ENCODE measurements around the gene USH2A.

USH2A gene

GRCh38 chr1:216437603-216438002 is 14.4 kb upstream of the USH2A start:
- H3K9me3 Mint-ChIP-seq = no peaks in the 10 kb centered on the region
- no peak overlapping the region for H3K27ac Mint-ChIP-seq
- no peaks in the 10 kb centered on the region for H3K27me3 Mint-ChIP-seq (ENCODE audit: low read depth)
- no peak for DNase-seq (ENCODE audit: low spot score)
- H3K4me3 Mint-ChIP-seq = no peak overlapping the region
- no peaks in the 10 kb centered on the region for H3K4me1 Mint-ChIP-seq (ENCODE audit: low read depth)
- no peaks in the 10 kb centered on the region for H3K36me3 Mint-ChIP-seq (ENCODE audit: low read depth)

- Mint-ChIP-seq H3K4me1 (ENCODE audit: low read depth) (no peaks in the 10 kb centered on the region), H3K27ac (no peak overlapping the region), H3K36me3 (ENCODE audit: low read depth) (no peaks in the 10 kb centered on the region), H3K4me3 (no peak overlapping the region), H3K27me3 (ENCODE audit: low read depth) (no peaks in the 10 kb centered on the region), H3K9me3 (no peaks in the 10 kb centered on the region)
- no peak for DNase-seq (ENCODE audit: low spot score)
Observed at GRCh38 chr1:216434232-216434631, 11.0 kb upstream of the USH2A start.

GRCh38 chr1:216433175-216433574 is 9.9 kb upstream of the USH2A start:
- DNase-seq (ENCODE audit: low spot score) = no peak
- no peaks in the 10 kb centered on the region for H3K9me3 Mint-ChIP-seq
- no peaks in the 10 kb centered on the region for H3K36me3 Mint-ChIP-seq (ENCODE audit: low read depth)
- H3K27ac Mint-ChIP-seq = no peak overlapping the region
- H3K4me1 Mint-ChIP-seq (ENCODE audit: low read depth) = no peaks in the 10 kb centered on the region
- H3K27me3 Mint-ChIP-seq (ENCODE audit: low read depth) = no peaks in the 10 kb centered on the region
- H3K4me3 Mint-ChIP-seq = no peak overlapping the region

GRCh38 chr1:216430744-216431143 is 7.5 kb upstream of the USH2A start:
- Mint-ChIP-seq H3K9me3 (no peaks in the 10 kb centered on the region), H3K4me1 (ENCODE audit: low read depth) (no peaks in the 10 kb centered on the region), H3K36me3 (ENCODE audit: low read depth) (no peaks in the 10 kb centered on the region), H3K4me3 (no peak overlapping the region), H3K27me3 (ENCODE audit: low read depth) (no peaks in the 10 kb centered on the region), H3K27ac (no peak overlapping the region)
- no peak for DNase-seq (ENCODE audit: low spot score)

- Mint-ChIP-seq H3K4me3 (no peak overlapping the region), H3K9me3 (peaks cover 5% of the 10 kb centered on the region), H3K4me1 (ENCODE audit: low read depth) (no peaks in the 10 kb centered on the region), H3K36me3 (ENCODE audit: low read depth) (no peaks in the 10 kb centered on the region), H3K27me3 (ENCODE audit: low read depth) (no peaks in the 10 kb centered on the region), H3K27ac (no peak overlapping the region)
- no peak for DNase-seq (ENCODE audit: low spot score)
Observed at GRCh38 chr1:216425577-216425976, 2.3 kb upstream of the USH2A start.

GRCh38 chr1:216420746-216421145 is 2.5 kb downstream of the USH2A start:
- Mint-ChIP-seq H3K27me3 (ENCODE audit: low read depth) (no peaks in the 10 kb centered on the region), H3K9me3 (peaks cover 5% of the 10 kb centered on the region), H3K36me3 (ENCODE audit: low read depth) (no peaks in the 10 kb centered on the region), H3K4me1 (ENCODE audit: low read depth) (no peaks in the 10 kb centered on the region), H3K4me3 (no peak overlapping the region), H3K27ac (no peak overlapping the region)
- DNase-seq (ENCODE audit: low spot score) = no peak

GRCh38 chr1:216420263-216420662 is 3.0 kb downstream of the USH2A start:
- no peak overlapping the region for H3K27ac Mint-ChIP-seq
- no peaks in the 10 kb centered on the region for H3K4me1 Mint-ChIP-seq (ENCODE audit: low read depth)
- H3K4me3 Mint-ChIP-seq = no peak overlapping the region
- DNase-seq (ENCODE audit: low spot score) = no peak
- peaks cover 5% of the 10 kb centered on the region for H3K9me3 Mint-ChIP-seq
- no peaks in the 10 kb centered on the region for H3K27me3 Mint-ChIP-seq (ENCODE audit: low read depth)
- H3K36me3 Mint-ChIP-seq (ENCODE audit: low read depth) = no peaks in the 10 kb centered on the region

GRCh38 chr1:216416488-216416887 is 6.8 kb downstream of the USH2A start:
- Mint-ChIP-seq H3K9me3 (no peaks in the 10 kb centered on the region), H3K36me3 (ENCODE audit: low read depth) (no peaks in the 10 kb centered on the region), H3K27me3 (ENCODE audit: low read depth) (no peaks in the 10 kb centered on the region), H3K4me1 (ENCODE audit: low read depth) (no peaks in the 10 kb centered on the region), H3K4me3 (no peak overlapping the region), H3K27ac (no peak overlapping the region)
- no peak for DNase-seq (ENCODE audit: low spot score)

- Mint-ChIP-seq H3K36me3 (ENCODE audit: low read depth) (no peaks in the 10 kb centered on the region), H3K4me1 (ENCODE audit: low read depth) (no peaks in the 10 kb centered on the region), H3K4me3 (no peak overlapping the region), H3K27ac (no peak overlapping the region), H3K9me3 (peaks cover 3% of the 10 kb centered on the region), H3K27me3 (ENCODE audit: low read depth) (no peaks in the 10 kb centered on the region)
- DNase-seq (ENCODE audit: low spot score) = no peak
Observed at GRCh38 chr1:216410026-216410425, 13.2 kb downstream of the USH2A start.

GRCh38 chr1:216390956-216391355 is 32.3 kb downstream of the USH2A start:
- H3K27ac Mint-ChIP-seq = no peak overlapping the region
- H3K4me3 Mint-ChIP-seq = no peak overlapping the region
- no peaks in the 10 kb centered on the region for H3K4me1 Mint-ChIP-seq (ENCODE audit: low read depth)

GRCh38 chr1:216389774-216390173 is 33.5 kb downstream of the USH2A start:
- Mint-ChIP-seq H3K4me3 (no peak overlapping the region), H3K27me3 (ENCODE audit: low read depth) (no peaks in the 10 kb centered on the region), H3K4me1 (ENCODE audit: low read depth) (no peaks in the 10 kb centered on the region), H3K9me3 (peaks cover 14% of the 10 kb centered on the region), H3K27ac (no peak overlapping the region), H3K36me3 (ENCODE audit: low read depth) (no peaks in the 10 kb centered on the region)
- no peak for DNase-seq (ENCODE audit: low spot score)

More at GRCh38 chr1:216390956-216391355, 32.3 kb downstream of the USH2A start:
- Mint-ChIP-seq H3K9me3 (peaks cover 15% of the 10 kb centered on the region), H3K27me3 (ENCODE audit: low read depth) (no peaks in the 10 kb centered on the region), H3K36me3 (ENCODE audit: low read depth) (no peaks in the 10 kb centered on the region)
- no peak for DNase-seq (ENCODE audit: low spot score)

GRCh38 chr1:216388558-216388957 is 34.7 kb downstream of the USH2A start:
- no peaks in the 10 kb centered on the region for H3K4me1 Mint-ChIP-seq (ENCODE audit: low read depth)
- DNase-seq (ENCODE audit: low spot score) = no peak
- H3K36me3 Mint-ChIP-seq (ENCODE audit: low read depth) = no peaks in the 10 kb centered on the region
- no peak overlapping the region for H3K4me3 Mint-ChIP-seq
- H3K27ac Mint-ChIP-seq = no peak overlapping the region
- H3K27me3 Mint-ChIP-seq (ENCODE audit: low read depth) = no peaks in the 10 kb centered on the region
- H3K9me3 Mint-ChIP-seq = peaks cover 10% of the 10 kb centered on the region

- no peaks in the 10 kb centered on the region for H3K27me3 Mint-ChIP-seq (ENCODE audit: low read depth)
- DNase-seq (ENCODE audit: low spot score) = no peak
- H3K36me3 Mint-ChIP-seq (ENCODE audit: low read depth) = no peaks in the 10 kb centered on the region
- no peaks in the 10 kb centered on the region for H3K4me1 Mint-ChIP-seq (ENCODE audit: low read depth)
- H3K4me3 Mint-ChIP-seq = no peak overlapping the region
- peaks cover 9% of the 10 kb centered on the region for H3K9me3 Mint-ChIP-seq
- no peak overlapping the region for H3K27ac Mint-ChIP-seq
Observed at GRCh38 chr1:216387782-216388181, 35.5 kb downstream of the USH2A start.

GRCh38 chr1:216379441-216379840 is 43.8 kb downstream of the USH2A start:
- no peaks in the 10 kb centered on the region for H3K36me3 Mint-ChIP-seq (ENCODE audit: low read depth)
- H3K27me3 Mint-ChIP-seq (ENCODE audit: low read depth) = no peaks in the 10 kb centered on the region
- DNase-seq (ENCODE audit: low spot score) = no peak
- H3K4me1 Mint-ChIP-seq (ENCODE audit: low read depth) = no peaks in the 10 kb centered on the region
- H3K9me3 Mint-ChIP-seq = peaks cover 21% of the 10 kb centered on the region
- no peak overlapping the region for H3K4me3 Mint-ChIP-seq
- no peak overlapping the region for H3K27ac Mint-ChIP-seq

- Mint-ChIP-seq H3K36me3 (ENCODE audit: low read depth) (no peaks in the 10 kb centered on the region), H3K4me3 (no peak overlapping the region), H3K9me3 (peaks cover 16% of the 10 kb centered on the region), H3K27ac (no peak overlapping the region), H3K4me1 (ENCODE audit: low read depth) (no peaks in the 10 kb centered on the region), H3K27me3 (ENCODE audit: low read depth) (no peaks in the 10 kb centered on the region)
- DNase-seq (ENCODE audit: low spot score) = no peak
Observed at GRCh38 chr1:216368249-216368648, 55.0 kb downstream of the USH2A start.

All from T-helper 2 cell treated with Interferon-gamma antibody and Interleukin-4, amounts not matched to agents 5 μg/mL and 100 μg/mL, for 36 hours (primary cell).